ENCODE measurements around the gene COPS8.

The COPS8 gene

GRCh38 chr2:237085248-237086221 lies at the start of gene COPS8 (continued):
- TF ChIP-seq ZNF391 (tag by site-specific recombination; IDR thresholded peaks at IDR 0.05; ENCODE audit: borderline replicate concordance, low read depth) (no peak), ZNF146 (tag by site-specific recombination; IDR thresholded peaks at IDR 0.05) (no peak), ZNF530 (tag by site-specific recombination; IDR thresholded peaks at IDR 0.05; ENCODE audit: low read depth) (no peak), ZNF791 (tag by site-specific recombination; IDR thresholded peaks at IDR 0.05) (no peak), ZBTB49 (tag by site-specific recombination; IDR thresholded peaks at IDR 0.05; ENCODE audit: low read depth) (no peak), ZBTB20 (tag by site-specific recombination; IDR thresholded peaks at IDR 0.05) (peak; percentile 87; the same call in 1 of the 2 replicates), ZNF610 (tag by site-specific recombination; IDR thresholded peaks at IDR 0.05; ENCODE audit: borderline replicate concordance) (no peak), ZNF248 (tag by site-specific recombination; IDR thresholded peaks at IDR 0.05) (no peak), ZNF280D (tag by site-specific recombination; IDR thresholded peaks at IDR 0.05) (no peak), ZBTB10 (tag by site-specific recombination; IDR thresholded peaks at IDR 0.05) (peak; percentile 88), ZNF664 (tag by site-specific recombination; IDR thresholded peaks at IDR 0.05) (peak; percentile 80; the same call in 1 of the 2 replicates), ZIC2 (tag by site-specific recombination; IDR thresholded peaks at IDR 0.05) (0 out of 2 replicates have a peak, but pooled peaks have one; percentile 36), SP3 (tag by site-specific recombination; IDR thresholded peaks at IDR 0.05) (peak; percentile 55), EGR2 (tag by site-specific recombination; IDR thresholded peaks at IDR 0.05; ENCODE audit: low read depth) (0 out of 2 replicates have a peak, but pooled peaks have one; percentile 13), SALL2 (tag by site-specific recombination; IDR thresholded peaks at IDR 0.05; ENCODE audit: borderline replicate concordance) (no peak), ZNF266 (tag by site-specific recombination; IDR thresholded peaks at IDR 0.05; ENCODE audit: low read depth) (no peak), SP7 (tag by site-specific recombination; IDR thresholded peaks at IDR 0.05) (peak; percentile 70; the same call in 1 of the 2 replicates), ZFP37 (tag by site-specific recombination; IDR thresholded peaks at IDR 0.05) (no peak), ZNF660 (tag by site-specific recombination; IDR thresholded peaks at IDR 0.05) (peak; percentile 51), ZSCAN30 (tag by site-specific recombination; IDR thresholded peaks at IDR 0.05) (no peak), HOXC10 (CRISPR knock-in tag; IDR thresholded peaks at IDR 0.05) (no peak), ZNF354C (tag by site-specific recombination; IDR thresholded peaks at IDR 0.05; ENCODE audit: borderline replicate concordance, low read depth) (no peak), ZNF677 (tag by site-specific recombination; IDR thresholded peaks at IDR 0.05) (no peak), ZNF558 (tag by site-specific recombination; IDR thresholded peaks at IDR 0.05) (no peak), ZBTB6 (tag by site-specific recombination; IDR thresholded peaks at IDR 0.05) (no peak), ZNF621 (tag by site-specific recombination; IDR thresholded peaks at IDR 0.05) (no peak), ZFHX2 (tag by site-specific recombination; conservative IDR thresholded peaks at IDR 0.05) (0 out of 2 replicates have a peak, but pooled peaks have one; percentile 29), ZNF626 (tag by site-specific recombination; IDR thresholded peaks at IDR 0.05) (no peak)
- TF ChIP-seq, protein P1, sequence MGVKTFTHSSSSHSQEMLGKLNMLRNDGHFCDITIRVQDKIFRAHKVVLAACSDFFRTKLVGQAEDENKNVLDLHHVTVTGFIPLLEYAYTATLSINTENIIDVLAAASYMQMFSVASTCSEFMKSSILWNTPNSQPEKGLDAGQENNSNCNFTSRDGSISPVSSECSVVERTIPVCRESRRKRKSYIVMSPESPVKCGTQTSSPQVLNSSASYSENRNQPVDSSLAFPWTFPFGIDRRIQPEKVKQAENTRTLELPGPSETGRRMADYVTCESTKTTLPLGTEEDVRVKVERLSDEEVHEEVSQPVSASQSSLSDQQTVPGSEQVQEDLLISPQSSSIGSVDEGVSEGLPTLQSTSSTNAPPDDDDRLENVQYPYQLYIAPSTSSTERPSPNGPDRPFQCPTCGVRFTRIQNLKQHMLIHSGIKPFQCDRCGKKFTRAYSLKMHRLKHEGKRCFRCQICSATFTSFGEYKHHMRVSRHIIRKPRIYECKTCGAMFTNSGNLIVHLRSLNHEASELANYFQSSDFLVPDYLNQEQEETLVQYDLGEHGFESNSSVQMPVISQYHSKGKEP (tag by site-specific recombination; IDR thresholded peaks at IDR 0.05) = no peak
